ENCODE results near the gene IGF1R.

- no peak for TF ChIP-seq CTCF (IDR thresholded peaks at IDR 0.05)
- peak in 1 of 2 donors; percentile 22 for TF ChIP-seq POLR2AphosphoS5 (IDR thresholded peaks at IDR 0.05; ENCODE audit: insufficient read depth in 1 of 2, low read depth in 1 of 2)
- TF ChIP-seq POLR2A (IDR thresholded peaks at IDR 0.05), result no peak
These were observed 218.2 kb downstream of the IGF1R start for GRCh38 chr15:98866511-98866910.
